GM18502 (cell line): ENCODE measurements around the gene DHH.
"Not testable (repeated sequence)": the region's sequence is repeated elsewhere in the genome, so short reads cannot be mapped to it uniquely, and the experiment has no call there.

Source experiments
- ATAC-seq: cut with Tn5 transposase; IDR thresholded peaks from one replicate; pipeline ENCODE4 v1.9.1; 2021; ENCODE audit warnings: mild to moderate bottlenecking; ENCODE audit not compliant: unreplicated experiment, poor library complexity

Gene DHH

GRCh38 chr12:49079793-49080192 is 14.8 kb downstream of the DHH start:
- no peak for ATAC-seq

GRCh38 chr12:49070971-49071370 is 23.6 kb downstream of the DHH start:
- ATAC-seq, result no peak

GRCh38 chr12:49069507-49070346 is 24.9 kb downstream of the DHH start, which contains the start of gene RHEBL1:
Gene RHEBL1, minus strand, starts transcription at chr12:49069979. Its CDS starts 194 bp downstream, at chr12:49069785.
- ATAC-seq, result peak; percentile 99

GRCh38 chr12:49068879-49069506 is 25.6 kb downstream of the DHH start:
- ATAC-seq, result no peak

GRCh38 chr12:49066120-49066519 is 28.5 kb downstream of the DHH start:
- ATAC-seq, result no peak

- no peak for ATAC-seq
These were observed 29.8 kb downstream of the DHH start for GRCh38 chr12:49064767-49065152.

- not testable (repeated sequence) for ATAC-seq
These were observed 32.7 kb downstream of the DHH start for GRCh38 chr12:49061916-49062315.

GRCh38 chr12:49061157-49061650 is 33.4 kb downstream of the DHH start:
- no peak for ATAC-seq

GRCh38 chr12:49060237-49061156 is 34.1 kb downstream of the DHH start, which contains the start of gene KMT2D:
Gene KMT2D, minus strand, starts transcription at chr12:49060794. Its CDS starts 5,470 bp downstream, at chr12:49055324.
- peak; percentile 52 for ATAC-seq

GRCh38 chr12:49059299-49060171 is 35.1 kb downstream of the DHH start:
- peak; percentile 9 for ATAC-seq

GRCh38 chr12:49059045-49059298 is 35.6 kb downstream of the DHH start:
- ATAC-seq, result no peak

- no peak for ATAC-seq
These were observed 36.1 kb downstream of the DHH start for GRCh38 chr12:49058366-49059044.

- ATAC-seq, result no peak
These were observed 36.7 kb downstream of the DHH start for GRCh38 chr12:49057888-49058287.

- peak; percentile 70 for ATAC-seq
These were observed 38.4 kb downstream of the DHH start for GRCh38 chr12:49055978-49056754.

GRCh38 chr12:49055092-49055491 is 39.5 kb downstream of the DHH start:
- no peak for ATAC-seq

- ATAC-seq, result no peak
These were observed 40.1 kb downstream of the DHH start for GRCh38 chr12:49054524-49054923.

- no peak for ATAC-seq
These were observed 40.5 kb downstream of the DHH start for GRCh38 chr12:49054096-49054495.

GRCh38 chr12:49052451-49053208 is 42.0 kb downstream of the DHH start:
- no peak for ATAC-seq
